Keratinocyte (primary cell): ENCODE measurements around the gene ATP9B. TPM values are rescaled to one million over a fixed set of nuclear protein-coding genes. Genes with fewer than 3 reads are reported as not detected.

ENCODE experiments used
- DNase-seq: peaks from one replicate; pipeline ENCODE4 v3.0.0-alpha.2; 2011; ENCODE audit warnings: low read depth, missing footprints, low spot score
- FAIRE-seq: peaks from 2 replicates; lab custom pipeline; 2011; peaks lifted over from hg19 to GRCh38; lab: Jason Lieb, UNC
- H2AFZ ChIP-seq: 2 replicates; pipeline ENCODE4 v1.6.0; 2012; ENCODE audit warnings: low read length, control low read depth, inconsistent platforms; ENCODE audit not compliant: control insufficient read depth
- H3K27ac ChIP-seq: 2 replicates; pipeline ENCODE4 v1.5.1; 2011; ENCODE audit warnings: low read length; ENCODE audit not compliant: control insufficient read depth, insufficient read depth
- H3K27me3 ChIP-seq: 3 replicates; pipeline ENCODE4 v1.6.0; 2011; ENCODE audit warnings: low read length; ENCODE audit not compliant: control insufficient read depth, insufficient read depth; ENCODE audit errors: extremely low read depth
- H3K36me3 ChIP-seq, 2 experiments: 2 replicates in 1 of 2; 3 replicates in 1 of 2; pipeline ENCODE4 v1.5.1; 2011; ENCODE audit warnings: low read length in 2 of 2, mild to moderate bottlenecking in 1 of 2; ENCODE audit not compliant: control insufficient read depth in 2 of 2, insufficient read depth in 2 of 2; ENCODE audit errors: extremely low read depth in 1 of 2
- H3K4me1 ChIP-seq: 3 replicates; pipeline ENCODE4 v1.5.1; 2011; ENCODE audit warnings: low read length; ENCODE audit not compliant: control insufficient read depth, insufficient read depth; ENCODE audit errors: extremely low read depth
- H3K4me2 ChIP-seq: 3 replicates; pipeline ENCODE4 v1.6.0; 2011; ENCODE audit warnings: low read depth, low read length; ENCODE audit not compliant: control insufficient read depth, insufficient read depth; ENCODE audit errors: extremely low read depth
- H3K4me3 ChIP-seq, 3 experiments: fragments of 200-600 bp in 1 of 3; sonication (generic) in 1 of 3; 2 replicates in 2 of 3; 3 replicates in 1 of 3; pipeline ENCODE4 v1.5.1; 2011 to 2016; ENCODE audit warnings: low read length in 3 of 3, mild to moderate bottlenecking in 3 of 3, control low read depth in 2 of 3, inconsistent platforms in 1 of 3, low read depth in 1 of 3, mixed read lengths in 1 of 3, mixed run types in 1 of 3, moderate library complexity in 1 of 3; ENCODE audit not compliant: control insufficient read depth in 2 of 3, insufficient read depth in 2 of 3; ENCODE audit errors: extremely low read depth in 1 of 3
- H3K79me2 ChIP-seq: 2 replicates; pipeline ENCODE4 v1.6.0; 2012; ENCODE audit warnings: low read length; ENCODE audit not compliant: control insufficient read depth, insufficient read depth
- H3K9ac ChIP-seq: 3 replicates; pipeline ENCODE4 v1.6.0; 2011; ENCODE audit warnings: low read length; ENCODE audit not compliant: control insufficient read depth, insufficient read depth; ENCODE audit errors: extremely low read depth
- H3K9me1 ChIP-seq: 3 replicates; pipeline ENCODE4 v1.6.0; 2011; ENCODE audit warnings: low read length; ENCODE audit not compliant: control insufficient read depth, insufficient read depth; ENCODE audit errors: extremely low read depth
- H3K9me3 ChIP-seq: 2 replicates; pipeline ENCODE4 v1.5.1; 2012; ENCODE audit warnings: low read depth, low read length; ENCODE audit not compliant: control insufficient read depth
- H4K20me1 ChIP-seq: 3 replicates; pipeline ENCODE4 v1.6.0; 2011; ENCODE audit warnings: low read length; ENCODE audit not compliant: control insufficient read depth, insufficient read depth; ENCODE audit errors: extremely low read depth
- CTCF ChIP-seq, 3 experiments: IDR thresholded peaks in 1 of 3; conservative IDR thresholded peaks in 1 of 3; optimal IDR thresholded peaks in 1 of 3; 2 replicates in 2 of 3; 3 replicates in 1 of 3; pipeline versions ENCODE3 to v1.5.1; 2011; ENCODE audit warnings: low read length in 3 of 3, mild to moderate bottlenecking in 3 of 3, moderate library complexity in 2 of 3, control low read depth in 1 of 3, inconsistent platforms in 1 of 3; ENCODE audit not compliant: insufficient read depth in 2 of 3; ENCODE audit errors: extremely low read depth in 1 of 3
- EZH2 ChIP-seq: IDR thresholded peaks from one replicate; pipeline ENCODE4 v1.6.1; 2012; ENCODE audit warnings: inconsistent platforms, mild to moderate bottlenecking, low read length, moderate library complexity
- dilution Hi-C: fragments of 300-500 bp; cut with MboI; formaldehyde crosslinking; loops from one replicate; pipeline ENCODE4 v1.7.0; 2020; ENCODE audit warnings: low sequenced_read_pairs; ENCODE audit not compliant: extremely low pct_ligation_motif_present
- polyA plus RNA-seq, 5 experiments: library from polyadenylated mRNA; depleted of rRNA in 3 of 5; stranded (reverse) in 3 of 5; stranded (forward) in 1 of 5; unstranded in 1 of 5; fragments of >200 nt; gene quantifications; 1 replicate in 1 of 5; 2 replicates in 3 of 5; 3 replicates in 1 of 5; pipeline versions ENCODE4 v1.2.1 to v1.2.3, GENCODE V29; 2011 to 2012; ENCODE audit warnings: missing spikeins in 2 of 5, low read depth in 1 of 5, low replicate concordance in 1 of 5

ATP9B gene
- polyA plus RNA-seq, 1 donor (not counting 4 experiments of a cell fraction or from before 2014, with no cell fraction given) = 16.1 TPM

- Histone ChIP-seq H3K27me3 (peaks cover 3% of the 10 kb centered on the region), H3K27ac (no peak overlapping the region), H3K4me1 (peaks cover 7% of the 10 kb centered on the region), H3K79me2 (no peaks in the 10 kb centered on the region), H3K9me3 (no peaks in the 10 kb centered on the region), H4K20me1 (peaks cover 4% of the 10 kb centered on the region), H3K9me1 (no peaks in the 10 kb centered on the region), H3K4me2 (no peak overlapping the region), H2AFZ (no peak overlapping the region), H3K36me3 (peaks cover 5 to 9% of the 10 kb centered on the region in 2 experiments), H3K4me3 (no peak overlapping the region), H3K9ac (no peak overlapping the region)
- DNase-seq (peak; percentile 28), FAIRE-seq (peak; percentile 89)
- TF ChIP-seq EZH2 = no peak
- no peak for TF ChIP-seq CTCF (optimal IDR thresholded peaks at IDR 0.05 in 1 of 3, IDR thresholded peaks at IDR 0.05 in 1 of 3, conservative IDR thresholded peaks at IDR 0.05 in 1 of 3; ENCODE audit: extremely low read depth in 1 of 3, insufficient read depth in 2 of 3, low read length in 3 of 3)
- dilution Hi-C loops = no loop called here
These were observed 133.9 kb downstream of the ATP9B start for GRCh38 chr18:79203017-79203605.

GRCh38 chr18:79204889-79205807, 136.0 kb downstream of the ATP9B start:
- DNase-seq (no peak), FAIRE-seq (no peak)
- Histone ChIP-seq H3K4me1 (peaks cover 7% of the 10 kb centered on the region), H3K4me2 (no peak overlapping the region), H2AFZ (no peak overlapping the region), H3K79me2 (no peaks in the 10 kb centered on the region), H3K27ac (no peak overlapping the region), H3K9ac (no peak overlapping the region), H3K36me3 (peaks cover 8 to 9% of the 10 kb centered on the region in 2 experiments), H3K27me3 (peaks cover 3% of the 10 kb centered on the region), H4K20me1 (peaks cover 4% of the 10 kb centered on the region), H3K9me3 (no peaks in the 10 kb centered on the region), H3K9me1 (no peaks in the 10 kb centered on the region), H3K4me3 (no peak overlapping the region)
- dilution Hi-C loops = no loop called here
- TF ChIP-seq EZH2 = no peak
- no peak for TF ChIP-seq CTCF (optimal IDR thresholded peaks at IDR 0.05 in 1 of 3, IDR thresholded peaks at IDR 0.05 in 1 of 3, conservative IDR thresholded peaks at IDR 0.05 in 1 of 3; ENCODE audit: extremely low read depth in 1 of 3, insufficient read depth in 2 of 3, low read length in 3 of 3)
